OCI-LY7 (cell line): ENCODE data around the gene VPS35. TPM values are rescaled to one million over a fixed set of nuclear protein-coding genes. Genes with fewer than 3 reads are reported as not detected.

Source experiments
- BruUV-seq: library from RNA; stranded (reverse); fragments of 400-500 nt; replicated peaks from 2 replicates; lab custom pipeline; 2021; lab: Mats Ljungman, UMichigan
- CTCF ChIA-PET: fragments of 300-600 bp; sonication (Branson Sonifier 250); formaldehyde crosslinking; loops from one replicate; lab custom pipeline; 2022; ENCODE audit warnings: antibody characterized with exemption; ENCODE audit not compliant: unreplicated experiment; lab: Charles Lee
- POLR2A ChIA-PET: fragments of 300-600 bp; sonication (Branson Sonifier 250); formaldehyde crosslinking; loops from one replicate; lab custom pipeline; 2022; ENCODE audit warnings: antibody characterized with exemption; lab: Charles Lee
- DNase-seq: peaks from one replicate; pipeline ENCODE4 v3.0.0-alpha.2; 2015; ENCODE audit warnings: low spot score
- H2AFZ ChIP-seq: fragments of 200-600 bp; sonication (generic), shearing (Covaris generic); 2 replicates; pipeline ENCODE4 v1.6.1; 2014; ENCODE audit warnings: mild to moderate bottlenecking, antibody characterized with exemption, low read length, moderate library complexity
- H3K27ac ChIP-seq: fragments of 200-600 bp; sonication (generic); 2 replicates; pipeline ENCODE4 v1.5.1; 2014; ENCODE audit warnings: mixed run types, low read depth, mild to moderate bottlenecking, moderate library complexity, low read length, inconsistent platforms; ENCODE audit not compliant: poor library complexity, severe bottlenecking
- H3K36me3 ChIP-seq: fragments of 200-600 bp; sonication (generic); 2 replicates; pipeline ENCODE4 v1.6.1; 2014; ENCODE audit warnings: mild to moderate bottlenecking, antibody characterized with exemption, low read length, moderate library complexity, mixed read lengths; ENCODE audit not compliant: insufficient read depth
- H3K4me1 ChIP-seq: fragments of 200-600 bp; sonication (generic); 2 replicates; pipeline ENCODE4 v1.5.1; 2014; ENCODE audit warnings: mild to moderate bottlenecking, low read length; ENCODE audit not compliant: insufficient read depth, poor library complexity, severe bottlenecking
- H3K4me2 ChIP-seq: fragments of 200-600 bp; sonication (generic); 2 replicates; pipeline ENCODE4 v1.6.1; 2014; ENCODE audit warnings: mild to moderate bottlenecking, low read length
- H3K4me3 ChIP-seq: fragments of 200-600 bp; sonication (generic); 2 replicates; pipeline ENCODE4 v1.5.1; 2014; ENCODE audit warnings: mild to moderate bottlenecking, low read depth, low read length; ENCODE audit not compliant: poor library complexity, severe bottlenecking
- H3K79me2 ChIP-seq: fragments of 200-600 bp; sonication (generic); 2 replicates; pipeline ENCODE4 v1.6.1; 2016; ENCODE audit warnings: low read depth, mild to moderate bottlenecking, low read length, moderate library complexity, mixed read lengths; ENCODE audit not compliant: insufficient read depth
- H3K9me2 ChIP-seq: fragments of 200-600 bp; sonication (generic); 2 replicates; pipeline ENCODE4 v1.6.1; 2016; ENCODE audit warnings: mild to moderate bottlenecking, low read length, mixed read lengths; ENCODE audit not compliant: insufficient read depth
- H3K9me3 ChIP-seq: fragments of 200-600 bp; sonication (generic); 2 replicates; pipeline ENCODE4 v1.6.1; 2014; ENCODE audit warnings: mild to moderate bottlenecking, mixed run types, low read length, mixed read lengths
- H4K20me1 ChIP-seq: fragments of 200-600 bp; sonication (generic); 2 replicates; pipeline ENCODE4 v1.6.1; 2014; ENCODE audit warnings: mild to moderate bottlenecking, antibody characterized with exemption, low read length, moderate library complexity, mixed read lengths; ENCODE audit not compliant: insufficient read depth
- CTCF ChIP-seq: fragments of 200-600 bp; sonication (generic); conservative IDR thresholded peaks from 2 replicates; pipeline ENCODE4 v1.5.1; 2014; ENCODE audit warnings: mild to moderate bottlenecking, antibody characterized with exemption, low read length, moderate library complexity, mixed read lengths
- EZH2phosphoT487 ChIP-seq: fragments of 200-600 bp; sonication (generic); IDR thresholded peaks from 2 replicates; pipeline ENCODE4 v1.6.1; 2018; ENCODE audit warnings: low read depth, borderline replicate concordance, mild to moderate bottlenecking, mixed run types, antibody characterized with exemption, low read length, moderate library complexity, mixed read lengths
- intact Hi-C: fragments of 100-400 bp; cut with micrococcal nuclease; formaldehyde crosslinking; loops from one replicate; pipeline ENCODE4 v1.10.0; 2022; ENCODE audit not compliant: unreplicated experiment
- total RNA-seq, 2 experiments: library from RNA; depleted of rRNA in 1 of 2; stranded (reverse); fragments of >200 nt in 1 of 2; shearing (Covaris generic) in 1 of 2; gene quantifications; 2 replicates each; pipeline ENCODE4 v1.2.3, GENCODE V29; 2014 to 2022

Gene VPS35
- total RNA-seq, 2 experiments from 2014 or later, result 64.6 to 100 TPM

- peak overlapping the region; percentile 90 for H3K4me3 ChIP-seq
- no TSS peak for BruUV-seq
- H3K36me3 ChIP-seq, result peaks cover 31% of the 10 kb centered on the region
- H3K4me2 ChIP-seq, result peak overlapping the region; percentile 71
- H3K79me2 ChIP-seq, result peaks cover 82% of the 10 kb centered on the region
- DNase-seq, result no peak
- no peaks in the 10 kb centered on the region; the same call in 1 of the 2 replicates for H3K9me2 ChIP-seq
- ChIA-PET CTCF (no interaction called here), POLR2A (no interaction called here)
- H2AFZ ChIP-seq, result peak overlapping the region; percentile 69; the same call in 1 of the 2 replicates
- peak overlapping the region; percentile 79 for H3K27ac ChIP-seq
- H4K20me1 ChIP-seq, result peaks cover 61% of the 10 kb centered on the region
- intact Hi-C loops, result loop anchor here (1.0 to 5.0 kb wide), 4 partner anchors 15 to 219 kb away; partner anchors contain the start of gene SHCBP1
- TF ChIP-seq CTCF, result peak; percentile 75
- TF ChIP-seq EZH2phosphoT487, result no peak
- H3K4me1 ChIP-seq, result peaks cover 34% of the 10 kb centered on the region
- H3K9me3 ChIP-seq, result no peaks in the 10 kb centered on the region
These were observed 801 bp downstream of the VPS35 start for GRCh38 chr16:46688101-46688653.

GRCh38 chr16:46687486-46687885 is 1.5 kb downstream of the VPS35 start:
- DNase-seq, result no peak
- peak overlapping the region; percentile 71 for H3K4me2 ChIP-seq
- TSS peak; percentile 57 for BruUV-seq
- no peak overlapping the region for H2AFZ ChIP-seq
- POLR2A ChIA-PET, result no interaction called here
- no peak overlapping the region for H3K27ac ChIP-seq
- CTCF ChIA-PET, result no interaction called here
- peaks cover 82% of the 10 kb centered on the region for H3K79me2 ChIP-seq
- no peaks in the 10 kb centered on the region for H3K9me3 ChIP-seq
- H3K36me3 ChIP-seq, result peaks cover 26% of the 10 kb centered on the region
- peak overlapping the region; percentile 90 for H3K4me3 ChIP-seq
- TF ChIP-seq EZH2phosphoT487 (no peak), CTCF (no peak)
- H4K20me1 ChIP-seq, result peaks cover 61% of the 10 kb centered on the region
- no peaks in the 10 kb centered on the region; the same call in 1 of the 2 replicates for H3K9me2 ChIP-seq
- intact Hi-C loops, result loop anchor here (5.0 kb wide), 1 partner anchor 220 kb away; no protein-coding TSS in a partner anchor
- peaks cover 34% of the 10 kb centered on the region for H3K4me1 ChIP-seq

GRCh38 chr16:46686815-46687473 is 2.0 kb downstream of the VPS35 start:
- no peak for DNase-seq
- BruUV-seq, result no TSS peak
- H3K4me1 ChIP-seq, result peaks cover 28% of the 10 kb centered on the region

More at GRCh38 chr16:46686815-46687473, 2.0 kb downstream of the VPS35 start:
- no peak overlapping the region for H3K27ac ChIP-seq
- ChIA-PET CTCF (no interaction called here), POLR2A (interaction anchor here (0.6 to 1.6 kb wide), 2 partner anchors 16 to 263 kb away, joined by 3 read pairs; no protein-coding TSS in a partner anchor)
- peak overlapping the region; percentile 90 for H3K4me3 ChIP-seq
- peak overlapping the region; percentile 71 for H3K4me2 ChIP-seq
- H4K20me1 ChIP-seq, result peaks cover 56% of the 10 kb centered on the region
- H3K9me2 ChIP-seq, result no peaks in the 10 kb centered on the region; the same call in 1 of the 2 replicates
- intact Hi-C loops, result loop anchor here (5.0 kb wide), 1 partner anchor 220 kb away; no protein-coding TSS in a partner anchor
- H3K36me3 ChIP-seq, result peaks cover 26% of the 10 kb centered on the region
- H2AFZ ChIP-seq, result no peak overlapping the region
- H3K9me3 ChIP-seq, result no peaks in the 10 kb centered on the region
- peaks cover 78% of the 10 kb centered on the region for H3K79me2 ChIP-seq
- TF ChIP-seq CTCF, result no peak
- no peak for TF ChIP-seq EZH2phosphoT487
